Nephron (organoid): ENCODE data around the gene SAMSN1.
A peak's percentile ranks its signal among the peaks of the same experiment; 100 is the strongest.

Source experiments
- H3K27ac Mint-ChIP-seq, 3 experiments: 2 replicates each; pipeline ENCODE4 v1.8.0; 2020; ENCODE audit warnings: mixed read lengths in 3 of 3, mild to moderate bottlenecking in 2 of 3, moderate library complexity in 1 of 3
- H3K27me3 Mint-ChIP-seq: 2 replicates; pipeline ENCODE4 v1.8.0; 2021; ENCODE audit warnings: low read depth, mild to moderate bottlenecking, moderate library complexity, mixed read lengths
- H3K36me3 Mint-ChIP-seq: 2 replicates; pipeline ENCODE4 v1.8.0; 2020; ENCODE audit warnings: low read depth, mixed read lengths
- H3K4me1 Mint-ChIP-seq: 2 replicates; pipeline ENCODE4 v1.8.0; 2020; ENCODE audit warnings: mixed read lengths
- H3K4me3 Mint-ChIP-seq, 3 experiments: 2 replicates each; pipeline ENCODE4 v1.8.0; 2020; ENCODE audit warnings: mild to moderate bottlenecking in 3 of 3, mixed read lengths in 3 of 3, moderate library complexity in 2 of 3
- H3K9me3 Mint-ChIP-seq: 2 replicates; pipeline ENCODE4 v1.8.0; 2020; ENCODE audit warnings: mixed read lengths
- TF ChIP-seq, protein P1 (sequence below), 3 experiments: fragments of 200-600 bp; sonication (generic); IDR thresholded peaks; one replicate each; pipeline ENCODE4 v1.5.0; 2021; ENCODE audit warnings: antibody characterized with exemption in 3 of 3; ENCODE audit not compliant: unreplicated experiment in 3 of 3

SAMSN1 gene

DNA sequence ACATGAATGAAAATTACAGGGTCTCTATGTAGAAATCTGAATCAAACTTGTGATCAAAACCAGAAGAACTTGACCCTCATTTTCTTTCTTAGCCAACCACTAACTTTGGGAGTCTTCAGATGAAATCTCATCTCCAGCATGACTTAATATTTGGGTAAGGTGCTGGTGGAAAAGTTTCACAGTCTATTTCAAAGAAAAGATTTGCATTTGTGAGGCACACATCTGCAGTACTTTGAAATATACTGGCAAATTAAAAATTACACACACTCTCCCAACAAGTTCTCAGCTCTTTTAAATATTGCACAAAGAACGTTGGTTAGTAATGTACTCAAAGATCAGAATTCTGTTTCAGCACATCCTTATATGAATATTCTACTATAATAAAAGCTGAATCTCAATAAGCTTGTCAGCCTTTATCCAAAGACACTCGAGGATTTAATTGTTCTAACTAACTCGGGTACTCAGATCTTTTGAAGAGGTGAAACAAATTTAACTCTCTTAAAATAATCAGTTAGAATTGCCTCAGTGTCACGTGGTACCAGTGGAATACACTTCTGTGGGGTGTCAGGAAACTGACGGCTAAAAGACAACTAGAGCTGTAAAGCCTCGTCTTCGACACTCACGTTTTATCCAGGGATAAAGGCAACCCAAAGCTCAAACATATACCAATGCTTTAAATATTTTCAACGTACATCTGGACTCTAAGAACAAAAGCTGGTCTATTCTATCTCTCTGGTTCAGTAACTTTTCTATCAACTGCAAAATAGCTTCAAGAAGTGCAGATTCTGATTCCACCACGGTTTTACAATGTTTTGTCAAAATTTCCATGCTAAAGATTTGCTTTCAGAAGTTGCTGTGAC lies 19.0 kb downstream of the SAMSN1 start:
- no peaks in the 10 kb centered on the region for H3K27me3 Mint-ChIP-seq
- H3K4me3 Mint-ChIP-seq = no peak overlapping the region
- TF ChIP-seq, protein P1, sequence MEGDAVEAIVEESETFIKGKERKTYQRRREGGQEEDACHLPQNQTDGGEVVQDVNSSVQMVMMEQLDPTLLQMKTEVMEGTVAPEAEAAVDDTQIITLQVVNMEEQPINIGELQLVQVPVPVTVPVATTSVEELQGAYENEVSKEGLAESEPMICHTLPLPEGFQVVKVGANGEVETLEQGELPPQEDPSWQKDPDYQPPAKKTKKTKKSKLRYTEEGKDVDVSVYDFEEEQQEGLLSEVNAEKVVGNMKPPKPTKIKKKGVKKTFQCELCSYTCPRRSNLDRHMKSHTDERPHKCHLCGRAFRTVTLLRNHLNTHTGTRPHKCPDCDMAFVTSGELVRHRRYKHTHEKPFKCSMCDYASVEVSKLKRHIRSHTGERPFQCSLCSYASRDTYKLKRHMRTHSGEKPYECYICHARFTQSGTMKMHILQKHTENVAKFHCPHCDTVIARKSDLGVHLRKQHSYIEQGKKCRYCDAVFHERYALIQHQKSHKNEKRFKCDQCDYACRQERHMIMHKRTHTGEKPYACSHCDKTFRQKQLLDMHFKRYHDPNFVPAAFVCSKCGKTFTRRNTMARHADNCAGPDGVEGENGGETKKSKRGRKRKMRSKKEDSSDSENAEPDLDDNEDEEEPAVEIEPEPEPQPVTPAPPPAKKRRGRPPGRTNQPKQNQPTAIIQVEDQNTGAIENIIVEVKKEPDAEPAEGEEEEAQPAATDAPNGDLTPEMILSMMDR (IDR thresholded peaks at IDR 0.05; ENCODE audit: unreplicated experiment in 3 of 3) = no peak
- peaks cover 2% of the 10 kb centered on the region for H3K4me1 Mint-ChIP-seq
- H3K36me3 Mint-ChIP-seq = no peaks in the 10 kb centered on the region
- peak overlapping the region in 1 of 3 experiments; percentile 51 for H3K27ac Mint-ChIP-seq
- H3K9me3 Mint-ChIP-seq = no peaks in the 10 kb centered on the region

DNA sequence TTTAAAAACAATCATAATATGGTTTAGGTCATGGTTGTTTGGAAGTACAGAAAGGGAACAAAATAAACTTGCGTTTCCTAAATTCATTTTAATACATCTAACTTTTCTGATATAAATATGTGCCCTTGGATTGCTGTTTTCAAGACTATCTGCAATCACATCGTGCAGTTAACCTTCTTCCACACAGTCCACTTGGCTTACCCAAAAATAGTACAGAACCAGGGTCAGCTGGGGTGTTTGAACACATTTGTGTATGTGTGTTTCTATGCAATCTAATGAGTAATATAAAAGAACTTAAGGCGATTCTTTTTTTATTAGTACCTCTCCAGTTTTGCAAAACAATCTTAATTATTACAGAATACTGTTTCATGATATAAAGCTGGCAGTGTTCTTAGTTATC lies 19.9 kb downstream of the SAMSN1 start:
- TF ChIP-seq, protein P1 (IDR thresholded peaks at IDR 0.05; ENCODE audit: unreplicated experiment in 3 of 3) = no peak
- Mint-ChIP-seq H3K27ac (no peak overlapping the region), H3K36me3 (no peaks in the 10 kb centered on the region), H3K27me3 (no peaks in the 10 kb centered on the region), H3K4me1 (no peaks in the 10 kb centered on the region), H3K4me3 (no peak overlapping the region), H3K9me3 (no peaks in the 10 kb centered on the region)

DNA sequence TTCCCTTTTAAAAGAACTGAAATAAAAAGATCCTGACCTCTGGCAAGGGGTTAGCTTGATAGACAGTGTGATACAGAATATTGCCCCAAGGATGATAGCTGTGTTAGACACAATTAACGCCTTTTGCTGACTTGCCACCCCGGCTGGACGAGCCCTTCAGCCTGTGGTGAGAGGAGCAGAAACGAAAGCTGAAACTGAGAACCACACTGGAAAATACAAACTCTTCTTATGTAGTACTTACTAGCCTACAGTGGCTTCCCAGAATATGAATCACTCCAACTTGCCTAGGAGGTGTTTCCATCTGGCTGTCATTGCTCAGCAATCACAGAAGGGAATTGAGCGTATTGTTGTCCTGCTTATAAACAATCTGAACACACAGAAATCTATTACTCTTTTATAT lies 22.9 kb downstream of the SAMSN1 start:
- H3K9me3 Mint-ChIP-seq = no peaks in the 10 kb centered on the region
- H3K4me1 Mint-ChIP-seq = no peaks in the 10 kb centered on the region
- H3K4me3 Mint-ChIP-seq = no peak overlapping the region
- TF ChIP-seq, protein P1 (IDR thresholded peaks at IDR 0.05; ENCODE audit: unreplicated experiment in 3 of 3) = no peak
- H3K27me3 Mint-ChIP-seq = peaks cover 4% of the 10 kb centered on the region
- H3K36me3 Mint-ChIP-seq = no peaks in the 10 kb centered on the region
- H3K27ac Mint-ChIP-seq = peak overlapping the region in 1 of 3 experiments; percentile 73

DNA sequence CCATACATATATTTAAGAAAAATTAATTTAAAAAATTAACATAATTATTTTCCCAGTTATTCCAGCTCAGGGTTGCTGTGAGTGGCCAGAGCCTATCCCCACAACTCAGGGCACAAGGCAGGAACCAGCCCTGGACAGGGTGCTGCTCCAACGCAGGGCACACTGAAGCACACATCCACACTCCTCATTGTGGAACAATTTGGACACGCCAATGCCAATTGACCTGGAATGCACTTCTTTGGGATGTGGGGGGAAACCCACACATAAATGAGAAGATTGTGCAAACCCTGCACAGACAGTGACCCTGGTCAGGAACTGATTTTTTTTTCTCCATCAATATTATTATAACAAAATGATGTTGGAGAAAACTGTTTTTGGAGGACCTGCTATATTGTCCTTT lies 23.4 kb downstream of the SAMSN1 start:
- Mint-ChIP-seq H3K4me1 (no peaks in the 10 kb centered on the region), H3K4me3 (no peak overlapping the region), H3K9me3 (no peaks in the 10 kb centered on the region), H3K36me3 (no peaks in the 10 kb centered on the region), H3K27ac (no peak overlapping the region), H3K27me3 (peaks cover 4% of the 10 kb centered on the region)
- TF ChIP-seq, protein P1 (IDR thresholded peaks at IDR 0.05; ENCODE audit: unreplicated experiment in 3 of 3) = no peak

DNA sequence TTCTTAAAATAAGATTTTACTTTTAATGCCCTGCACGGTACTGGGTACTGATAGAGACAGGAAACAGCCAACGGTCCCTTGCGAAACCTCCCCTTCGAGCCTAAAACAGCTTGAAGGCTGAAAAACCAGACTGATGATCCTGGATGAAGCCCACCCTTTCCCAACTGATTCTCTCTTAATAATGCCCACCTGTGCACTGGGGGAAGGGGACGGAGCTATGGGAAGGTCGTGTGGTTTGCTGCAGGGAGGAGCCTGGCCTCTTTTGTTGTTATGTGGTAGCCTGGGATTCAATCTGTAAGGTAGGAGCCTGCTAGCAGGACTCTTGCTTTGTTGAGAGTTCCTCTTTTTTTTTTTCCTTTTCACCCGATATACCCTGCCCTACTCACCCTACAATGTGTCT lies 25.6 kb downstream of the SAMSN1 start:
- peaks cover 4% of the 10 kb centered on the region for H3K27me3 Mint-ChIP-seq
- TF ChIP-seq, protein P1 (IDR thresholded peaks at IDR 0.05; ENCODE audit: unreplicated experiment in 3 of 3) = no peak
- H3K36me3 Mint-ChIP-seq = no peaks in the 10 kb centered on the region
- H3K27ac Mint-ChIP-seq = no peak overlapping the region
- no peaks in the 10 kb centered on the region for H3K4me1 Mint-ChIP-seq
- H3K4me3 Mint-ChIP-seq = no peak overlapping the region
- H3K9me3 Mint-ChIP-seq = no peaks in the 10 kb centered on the region

DNA sequence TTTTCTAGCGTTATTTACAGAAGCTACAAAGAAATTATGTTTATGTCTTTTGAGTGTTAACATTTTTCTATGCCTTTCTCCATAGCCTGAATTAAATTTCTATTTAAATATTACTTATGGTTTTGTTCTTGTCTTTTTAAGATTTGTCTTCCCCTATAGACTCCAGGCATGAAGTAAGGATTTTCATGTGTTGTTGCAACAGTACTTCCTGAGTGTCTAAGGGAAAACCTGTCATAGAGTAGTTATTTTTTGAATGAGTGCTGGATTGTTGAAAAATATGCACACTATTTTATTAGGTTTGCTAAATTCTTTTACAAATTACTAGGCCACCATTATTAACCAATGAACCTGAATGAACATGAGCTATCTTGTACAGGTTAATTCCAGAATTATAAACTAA lies 27.1 kb downstream of the SAMSN1 start:
- Mint-ChIP-seq H3K27me3 (peaks cover 4% of the 10 kb centered on the region), H3K4me1 (no peaks in the 10 kb centered on the region), H3K4me3 (no peak overlapping the region), H3K9me3 (no peaks in the 10 kb centered on the region), H3K27ac (no peak overlapping the region), H3K36me3 (no peaks in the 10 kb centered on the region)
- TF ChIP-seq, protein P1 (IDR thresholded peaks at IDR 0.05; ENCODE audit: unreplicated experiment in 3 of 3) = no peak
